ENCODE data around the gene ESRRB. TPM values are rescaled to one million over a fixed set of nuclear protein-coding genes. Genes with fewer than 3 reads are reported as not detected.

ESRRB gene
- total RNA-seq, 1 donor, result under 0.01 TPM

GRCh38 chr14:76496595-76496994 lies 120.7 kb downstream of the ESRRB start:
- no peak for DNase-seq (ENCODE audit: insufficient read length, low spot score, missing footprints)
- TF ChIP-seq CTCF (IDR thresholded peaks at IDR 0.05; ENCODE audit: extremely low read depth, low read depth, low read length), result no peak
- H3K27ac ChIP-seq (ENCODE audit: low read depth, low read length), result no peak overlapping the region

GRCh38 chr14:76497550-76498462 lies 121.9 kb downstream of the ESRRB start:
- no peak overlapping the region for H3K4me3 ChIP-seq (ENCODE audit: insufficient read depth, low read length)
- no peaks in the 10 kb centered on the region for H3K36me3 ChIP-seq (ENCODE audit: insufficient read depth, low read length)
- peaks cover 3% of the 10 kb centered on the region for H3K27me3 ChIP-seq (ENCODE audit: insufficient read depth, low read length)
- DNase-seq (ENCODE audit: insufficient read length, low spot score, missing footprints), result no peak
- no peak for TF ChIP-seq CTCF (IDR thresholded peaks at IDR 0.05; ENCODE audit: extremely low read depth, low read depth, low read length)
- H3K9me3 ChIP-seq (ENCODE audit: low read depth, low read length), result no peaks in the 10 kb centered on the region
- no peaks in the 10 kb centered on the region for H3K79me2 ChIP-seq (ENCODE audit: insufficient read depth, low read length)
- no peak overlapping the region for H3K4me2 ChIP-seq (ENCODE audit: insufficient read depth, low read length)
- H3K27ac ChIP-seq (ENCODE audit: low read depth, low read length), result no peak overlapping the region
- peaks cover 3% of the 10 kb centered on the region for H3K4me1 ChIP-seq (ENCODE audit: insufficient read depth, low read length)
- H2AFZ ChIP-seq (ENCODE audit: low read length), result no peak overlapping the region
- H4K20me1 ChIP-seq (ENCODE audit: insufficient read depth, low read length), result no peaks in the 10 kb centered on the region

More at GRCh38 chr14:76496595-76496994, 120.7 kb downstream of the ESRRB start:
- no peaks in the 10 kb centered on the region for H3K9me3 ChIP-seq (ENCODE audit: low read depth, low read length)
- no peak overlapping the region for H2AFZ ChIP-seq (ENCODE audit: low read length)
- no peak overlapping the region for H3K4me2 ChIP-seq (ENCODE audit: insufficient read depth, low read length)
- H3K4me1 ChIP-seq (ENCODE audit: insufficient read depth, low read length), result peaks cover 3% of the 10 kb centered on the region
- no peaks in the 10 kb centered on the region for H4K20me1 ChIP-seq (ENCODE audit: insufficient read depth, low read length)
- H3K79me2 ChIP-seq (ENCODE audit: insufficient read depth, low read length), result no peaks in the 10 kb centered on the region
- H3K4me3 ChIP-seq (ENCODE audit: insufficient read depth, low read length), result no peak overlapping the region
- no peaks in the 10 kb centered on the region for H3K36me3 ChIP-seq (ENCODE audit: insufficient read depth, low read length)
- H3K27me3 ChIP-seq (ENCODE audit: insufficient read depth, low read length), result peaks cover 3% of the 10 kb centered on the region

GRCh38 chr14:76498463-76498935 lies 122.6 kb downstream of the ESRRB start:
- no peaks in the 10 kb centered on the region for H3K36me3 ChIP-seq (ENCODE audit: insufficient read depth, low read length)
- H4K20me1 ChIP-seq (ENCODE audit: insufficient read depth, low read length), result no peaks in the 10 kb centered on the region
- TF ChIP-seq CTCF (IDR thresholded peaks at IDR 0.05; ENCODE audit: extremely low read depth, low read depth, low read length), result no peak
- H3K27me3 ChIP-seq (ENCODE audit: insufficient read depth, low read length), result peaks cover 3% of the 10 kb centered on the region
- H3K27ac ChIP-seq (ENCODE audit: low read depth, low read length), result no peak overlapping the region
- no peaks in the 10 kb centered on the region for H3K9me3 ChIP-seq (ENCODE audit: low read depth, low read length)
- H3K4me2 ChIP-seq (ENCODE audit: insufficient read depth, low read length), result no peak overlapping the region
- H3K79me2 ChIP-seq (ENCODE audit: insufficient read depth, low read length), result no peaks in the 10 kb centered on the region
- DNase-seq (ENCODE audit: insufficient read length, low spot score, missing footprints), result no peak
- H3K4me3 ChIP-seq (ENCODE audit: insufficient read depth, low read length), result no peak overlapping the region
- H3K4me1 ChIP-seq (ENCODE audit: insufficient read depth, low read length), result peaks cover 3% of the 10 kb centered on the region
- H2AFZ ChIP-seq (ENCODE audit: low read length), result no peak overlapping the region

GRCh38 chr14:76498976-76499375 lies 123.0 kb downstream of the ESRRB start:
- Histone ChIP-seq H4K20me1 (ENCODE audit: insufficient read depth, low read length) (no peaks in the 10 kb centered on the region), H3K79me2 (ENCODE audit: insufficient read depth, low read length) (no peaks in the 10 kb centered on the region), H3K27ac (ENCODE audit: low read depth, low read length) (no peak overlapping the region), H3K36me3 (ENCODE audit: insufficient read depth, low read length) (no peaks in the 10 kb centered on the region), H3K9me3 (ENCODE audit: low read depth, low read length) (no peaks in the 10 kb centered on the region), H3K4me3 (ENCODE audit: insufficient read depth, low read length) (no peak overlapping the region), H2AFZ (ENCODE audit: low read length) (no peak overlapping the region), H3K4me1 (ENCODE audit: insufficient read depth, low read length) (peaks cover 3% of the 10 kb centered on the region), H3K27me3 (ENCODE audit: insufficient read depth, low read length) (peaks cover 3% of the 10 kb centered on the region), H3K4me2 (ENCODE audit: insufficient read depth, low read length) (no peak overlapping the region)
- no peak for TF ChIP-seq CTCF (IDR thresholded peaks at IDR 0.05; ENCODE audit: extremely low read depth, low read depth, low read length)
- no peak for DNase-seq (ENCODE audit: insufficient read length, low spot score, missing footprints)
